ENCODE data around the gene BLOC1S6. TPM values are rescaled to one million over a fixed set of nuclear protein-coding genes. Genes with fewer than 3 reads are reported as not detected.

BLOC1S6 gene
- total and polyA plus RNA-seq, 9 of the 15 experiments (the other 6 are each of a cell fraction or from before 2014, with no cell fraction given): 18.2 to 72.4 (median 38.4) TPM

- TF ChIP-seq NCOR1 (IDR thresholded peaks at IDR 0.05) (no peak), HNRNPUL1 (IDR thresholded peaks at IDR 0.05; ENCODE audit: low read length) (no peak), ARID4B (CRISPR knock-in tag; IDR thresholded peaks at IDR 0.05) (no peak), SRSF9 (IDR thresholded peaks at IDR 0.05; ENCODE audit: borderline replicate concordance, low read depth, low read length) (no peak), CLOCK (CRISPR knock-in tag; IDR thresholded peaks at IDR 0.05; ENCODE audit: borderline replicate concordance) (no peak), E2F5 (CRISPR knock-in tag; IDR thresholded peaks at IDR 0.05) (no peak), POU5F1 (IDR thresholded peaks at IDR 0.05; ENCODE audit: borderline replicate concordance, low read depth, low read length, partially characterized antibody) (no peak), KLF16 (IDR thresholded peaks at IDR 0.05) (no peak), FOSL1 (tag; conservative IDR thresholded peaks at IDR 0.05) (no peak)
These were observed 44.1 kb upstream of the BLOC1S6 start (continued) for GRCh38 chr15:45543051-45543450.

All from K562 (cell line).